Stimulated activated CD8-positive, alpha-beta memory T cell treated with anti-CD3 and anti-CD28 coated beads, Interleukin-15, amount 100 ng/mL, for 4 hours (primary cell): ENCODE measurements around the gene TNFSF15.

Source experiments
- DNase-seq, 2 donors: peaks; one replicate each; pipeline ENCODE4 v3.0.0-alpha.2; 2020; ENCODE audit warnings: low read depth in 2 of 2

The TNFSF15 gene

DNA sequence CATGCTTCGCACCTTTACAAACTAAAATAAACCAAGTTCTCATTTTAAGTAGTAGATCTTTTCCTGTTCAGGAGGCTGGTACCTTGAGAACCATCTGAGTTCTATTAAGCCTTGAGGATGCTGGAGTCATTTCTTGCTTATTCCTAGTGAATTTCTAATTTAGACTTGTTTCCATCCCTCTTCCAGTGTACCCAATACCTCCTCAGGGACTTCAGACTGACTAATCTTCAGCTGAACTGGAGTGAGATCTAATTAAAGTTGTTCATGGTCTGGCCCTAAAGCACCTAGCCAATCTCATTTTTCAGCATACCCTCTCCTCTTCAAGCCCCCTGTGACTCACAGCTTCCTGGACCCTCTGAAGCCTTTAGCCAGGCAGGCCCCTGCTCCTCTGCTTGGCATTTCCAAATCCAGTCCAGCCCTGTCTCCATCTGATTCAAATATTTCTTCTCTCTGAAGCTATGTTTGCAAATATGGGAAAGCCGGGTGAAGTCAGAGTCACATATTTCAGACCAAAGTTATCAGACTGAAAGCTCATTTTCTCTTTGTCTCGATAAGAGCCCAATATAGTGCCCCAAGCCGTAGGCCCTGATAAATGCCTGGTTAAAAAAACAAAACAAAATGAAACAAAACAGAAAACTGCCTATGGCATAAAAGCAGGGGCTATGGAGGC, 19.4 kb upstream of the TNFSF15 start:
- DNase-seq, result no peak

DNA sequence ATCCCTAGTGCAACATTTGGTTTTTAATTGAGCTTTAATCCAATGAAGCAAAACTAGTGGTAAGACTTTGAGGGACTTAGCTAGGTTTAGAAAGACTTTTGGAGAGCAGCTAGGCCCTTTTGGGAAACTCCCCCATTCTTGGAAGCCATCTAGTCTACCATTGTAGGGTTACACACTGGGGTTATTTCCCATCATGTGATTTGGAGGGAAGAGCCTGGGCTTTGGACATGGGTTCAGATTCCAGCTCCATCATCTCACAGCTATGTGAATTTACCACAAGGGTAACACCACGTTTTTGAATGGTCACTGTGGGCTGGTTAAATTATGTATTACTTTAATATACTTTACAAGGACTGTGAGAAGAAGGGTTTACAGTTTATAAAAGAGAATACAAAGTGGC, 18.3 kb upstream of the TNFSF15 start:
- DNase-seq, result no peak

DNA sequence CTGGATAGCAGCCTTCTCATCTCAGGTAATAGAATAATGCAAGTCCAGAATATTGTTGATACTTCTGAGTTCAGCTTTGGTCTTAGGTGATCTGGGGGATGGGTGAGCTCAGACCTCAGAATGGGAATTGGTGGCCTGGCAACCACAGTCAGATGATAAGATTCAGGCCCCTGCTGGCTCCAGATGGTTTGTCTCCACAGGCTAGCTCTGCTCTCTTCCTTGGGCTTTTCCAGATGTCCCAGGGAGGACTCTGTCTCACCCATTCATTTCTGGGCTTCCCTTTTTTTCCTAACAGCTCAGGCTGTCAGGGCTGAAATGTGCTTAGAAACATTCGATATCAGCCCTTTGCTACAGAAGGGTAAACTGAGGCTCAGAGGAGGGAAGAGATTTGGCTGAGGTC, 17.6 kb upstream of the TNFSF15 start:
- DNase-seq, result no peak

DNA sequence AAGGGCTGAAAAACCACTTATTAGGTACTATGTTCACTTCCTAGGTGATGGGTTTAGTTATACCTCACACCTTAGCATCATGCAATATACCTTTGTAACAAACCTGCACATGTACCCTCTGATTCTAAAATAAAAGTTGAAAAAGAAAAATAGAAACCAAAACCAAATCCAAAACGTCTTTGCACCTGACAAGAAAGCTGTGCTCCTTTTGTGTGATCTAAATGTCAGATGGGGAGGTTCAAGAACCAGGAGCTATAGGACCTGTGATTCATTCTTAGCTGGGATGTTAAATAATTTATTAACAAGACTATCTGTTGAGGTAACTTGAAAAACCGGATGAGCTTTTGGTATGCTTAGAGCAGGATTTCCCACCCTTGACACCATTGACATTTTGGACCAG, 16.9 kb upstream of the TNFSF15 start:
- DNase-seq, result no peak

DNA sequence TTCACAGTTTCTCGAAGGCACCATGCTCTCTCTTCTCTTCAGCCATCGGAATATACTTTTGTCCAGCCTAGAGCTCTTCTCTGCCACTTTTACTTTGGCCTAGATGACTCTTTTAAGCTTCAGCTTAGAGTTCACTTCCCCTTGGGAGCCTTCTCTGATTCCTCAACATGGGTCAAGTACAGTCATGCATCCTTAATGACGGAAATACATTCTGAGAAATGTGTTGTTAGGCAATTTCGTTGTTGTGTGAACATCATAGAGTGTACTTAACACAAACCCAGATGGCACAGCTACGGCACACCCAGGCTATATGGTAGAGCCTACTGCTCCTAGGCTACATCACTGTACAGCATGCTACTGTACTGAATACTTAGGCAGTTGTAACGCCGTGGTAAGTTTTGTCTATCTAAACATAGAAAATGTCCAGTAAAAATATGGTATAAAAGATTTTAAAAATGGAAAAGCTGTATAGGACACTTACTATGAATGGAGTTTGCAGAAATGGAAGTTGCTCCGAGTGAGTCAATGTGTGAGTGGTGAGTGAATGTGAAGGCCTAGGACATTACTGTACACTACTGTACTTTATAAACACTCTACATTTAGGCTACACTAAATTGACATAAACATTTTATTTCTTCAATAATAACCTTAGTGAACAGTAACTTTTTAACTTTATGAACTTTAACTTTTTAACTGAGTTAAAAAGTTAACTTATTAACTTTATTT, 15.1 kb upstream of the TNFSF15 start:
- DNase-seq, result no peak

- no peak for DNase-seq
Measured at GRCh38 chr9:114818178-114818577, 12.3 kb upstream of the TNFSF15 start.

- DNase-seq, result no peak
Measured at GRCh38 chr9:114813717-114814418, 8.0 kb upstream of the TNFSF15 start.

GRCh38 chr9:114811966-114812636, 6.3 kb upstream of the TNFSF15 start:
- DNase-seq, result no peak

GRCh38 chr9:114811301-114811700, 5.5 kb upstream of the TNFSF15 start:
- DNase-seq, result no peak

- DNase-seq, result no peak
Measured at GRCh38 chr9:114810614-114811013, 4.8 kb upstream of the TNFSF15 start.

- DNase-seq, result no peak
Measured at GRCh38 chr9:114806526-114806900, 674 bp upstream of the TNFSF15 start.

GRCh38 chr9:114804505-114804904, 1.3 kb downstream of the TNFSF15 start:
- DNase-seq, result no peak

DNA sequence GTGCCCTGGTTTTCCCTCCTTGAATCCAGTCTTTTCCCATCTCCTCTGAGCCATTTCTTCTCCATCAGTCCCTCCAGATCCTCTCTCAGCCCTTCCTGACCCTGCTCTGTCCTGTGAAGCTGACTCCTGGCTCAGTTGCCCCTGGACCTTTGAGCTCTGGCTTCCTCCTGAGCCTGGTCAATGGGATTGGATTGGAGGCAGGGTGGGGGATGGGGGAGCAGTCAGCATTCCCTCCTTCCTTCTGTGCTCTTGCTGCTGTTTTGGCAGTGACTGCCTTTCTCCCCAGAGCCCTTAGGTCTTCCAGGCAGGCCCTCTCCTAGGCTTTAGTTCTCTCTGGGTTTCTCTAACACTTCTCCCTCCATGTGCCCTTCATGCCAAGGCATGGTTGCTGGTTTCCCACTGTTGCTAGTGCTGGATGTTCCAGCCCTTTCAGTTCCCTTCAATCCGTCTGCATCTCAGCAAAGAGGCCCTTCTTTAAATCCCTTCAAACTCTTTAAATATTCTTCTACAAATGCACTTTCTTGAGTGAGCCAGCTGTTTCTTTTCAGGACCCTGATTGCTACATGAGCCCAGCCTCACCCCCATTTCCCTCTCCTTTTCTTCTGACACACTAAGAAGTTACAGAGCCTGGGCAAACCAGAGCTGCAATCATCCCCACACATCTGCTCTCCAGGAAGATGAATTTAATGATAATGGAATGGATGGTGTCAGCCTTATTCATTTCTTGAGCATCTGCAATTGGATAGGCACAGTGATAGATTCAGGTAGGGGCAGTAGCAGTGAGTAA, 2.2 kb downstream of the TNFSF15 start:
- no peak for DNase-seq

DNA sequence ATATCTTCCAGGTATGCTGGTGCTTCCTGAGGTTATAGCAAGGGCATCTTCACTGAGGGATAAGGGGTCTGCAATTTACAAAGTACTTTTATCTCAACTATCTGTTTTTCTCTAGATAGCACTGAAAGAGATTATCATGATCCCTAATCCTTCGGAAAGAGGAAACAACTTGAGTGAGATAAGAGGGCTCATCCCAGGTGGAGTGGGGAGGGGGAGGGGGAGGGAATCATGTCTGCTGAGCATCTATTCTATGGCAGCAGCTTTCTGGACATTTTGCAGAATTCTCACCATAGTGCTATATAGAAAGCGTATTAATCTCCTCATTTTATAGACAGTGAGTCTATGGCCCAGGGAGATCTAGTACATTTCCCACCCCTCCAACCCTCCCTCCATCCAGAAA, 5.9 kb downstream of the TNFSF15 start:
- DNase-seq, result no peak

DNA sequence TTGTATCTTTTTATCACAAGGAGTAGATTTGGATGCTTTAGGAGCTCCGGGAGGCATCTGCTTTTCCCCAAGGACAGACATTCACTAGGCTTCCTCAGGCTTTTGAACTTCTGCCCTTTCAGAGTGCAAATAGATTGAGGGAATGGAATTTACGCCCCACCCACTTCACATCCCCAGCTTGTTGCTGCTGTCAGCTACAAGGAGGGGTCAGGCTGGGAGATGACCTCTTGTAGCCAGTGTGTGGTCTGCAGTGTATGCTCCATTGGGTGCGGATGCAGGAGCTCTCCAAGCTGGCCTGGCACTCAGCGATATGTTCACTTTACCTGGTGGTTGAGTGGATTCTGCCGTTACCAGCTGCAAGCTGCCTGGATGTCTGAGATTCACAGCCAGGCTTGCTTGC, 6.4 kb downstream of the TNFSF15 start:
- no peak for DNase-seq

DNA sequence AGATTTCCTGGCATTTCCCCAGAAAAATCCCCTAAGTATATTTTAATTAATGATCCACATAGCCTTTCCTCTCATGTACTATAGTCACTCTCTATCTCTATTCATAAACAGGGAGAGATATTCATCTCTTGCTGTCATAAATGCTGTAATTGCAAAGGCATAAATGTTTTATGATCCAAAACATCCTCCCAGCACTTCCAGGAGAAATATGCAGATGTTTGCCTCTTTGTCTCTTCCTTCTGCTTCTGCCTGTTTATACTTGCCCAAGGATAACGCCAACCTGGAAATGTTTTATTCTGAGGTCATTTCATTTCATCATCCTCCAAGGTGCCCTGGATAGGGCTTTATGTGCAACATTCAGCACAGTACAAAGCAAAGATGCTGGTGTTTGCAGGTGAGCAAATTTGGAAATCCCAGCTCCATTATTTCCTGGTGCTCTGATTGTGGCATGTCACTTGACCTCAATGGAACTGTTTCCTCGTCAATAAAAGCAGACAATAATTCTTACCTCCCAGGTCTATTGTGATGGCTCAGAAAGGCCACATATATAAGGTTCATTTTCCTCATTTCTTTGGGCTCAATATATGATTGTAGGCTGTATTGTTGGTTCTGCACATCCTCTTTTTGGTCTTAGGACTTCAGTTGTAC, 6.9 kb downstream of the TNFSF15 start:
- DNase-seq, result no peak

DNA sequence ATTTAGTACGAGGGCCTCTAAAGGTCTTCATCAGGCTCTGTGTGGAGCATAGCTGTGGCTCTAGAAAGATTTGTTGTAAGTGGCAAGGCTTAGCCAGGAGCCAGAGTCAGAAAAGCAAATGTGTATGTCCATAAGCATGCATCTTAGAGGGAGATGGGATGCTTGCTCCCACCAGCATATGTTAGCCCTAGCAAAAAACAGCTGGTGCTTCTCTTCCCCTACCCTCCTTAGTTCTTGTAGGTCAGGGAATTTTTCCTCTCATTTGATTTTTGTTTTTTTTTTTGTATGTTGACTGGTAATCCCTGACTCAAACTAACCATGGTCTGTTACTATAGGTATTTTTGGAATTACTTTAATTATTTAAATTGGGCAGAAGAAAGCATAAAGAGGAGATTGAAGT, 7.7 kb downstream of the TNFSF15 start:
- no peak for DNase-seq

DNA sequence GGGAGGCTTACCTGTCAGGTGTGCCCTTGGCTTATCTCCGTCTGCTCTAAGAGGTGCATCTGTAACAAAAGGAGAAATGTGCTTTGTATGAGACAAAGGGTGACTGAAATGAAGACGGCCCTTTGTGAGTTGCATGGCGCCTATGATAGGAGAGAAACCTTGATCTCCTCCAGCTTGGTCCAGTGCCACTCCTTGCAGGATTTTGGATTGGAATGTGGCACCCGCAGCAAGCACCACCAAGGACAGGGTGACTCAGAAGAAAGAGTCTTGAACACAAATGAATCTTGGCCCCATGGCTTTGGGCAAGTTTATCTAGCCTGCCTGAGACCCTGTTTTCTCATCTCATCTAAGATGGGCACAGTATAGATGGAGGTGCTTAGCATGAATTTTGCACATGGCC, 13.4 kb downstream of the TNFSF15 start:
- DNase-seq, result no peak

- no peak for DNase-seq
Measured at GRCh38 chr9:114791736-114792135, 14.1 kb downstream of the TNFSF15 start.

DNA sequence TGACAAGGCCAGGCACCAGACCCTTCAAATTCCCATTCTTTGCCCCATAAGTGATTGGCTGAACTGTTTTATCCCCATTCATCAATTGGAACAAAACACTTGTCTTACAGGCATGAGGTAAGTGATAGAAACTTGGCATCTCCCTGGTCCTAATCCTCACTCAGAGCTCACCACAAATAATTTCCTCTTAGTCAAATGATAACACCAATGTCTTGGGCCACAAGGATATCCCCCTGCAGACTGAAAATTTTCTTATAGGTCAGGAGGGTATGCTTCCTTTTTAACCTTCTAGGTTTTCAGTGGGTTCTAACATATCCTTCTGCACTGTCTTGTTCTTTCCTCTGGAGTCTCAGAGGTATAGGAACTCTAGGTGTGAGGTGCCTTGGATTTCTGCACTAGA, 14.5 kb downstream of the TNFSF15 start:
- no peak for DNase-seq

DNA sequence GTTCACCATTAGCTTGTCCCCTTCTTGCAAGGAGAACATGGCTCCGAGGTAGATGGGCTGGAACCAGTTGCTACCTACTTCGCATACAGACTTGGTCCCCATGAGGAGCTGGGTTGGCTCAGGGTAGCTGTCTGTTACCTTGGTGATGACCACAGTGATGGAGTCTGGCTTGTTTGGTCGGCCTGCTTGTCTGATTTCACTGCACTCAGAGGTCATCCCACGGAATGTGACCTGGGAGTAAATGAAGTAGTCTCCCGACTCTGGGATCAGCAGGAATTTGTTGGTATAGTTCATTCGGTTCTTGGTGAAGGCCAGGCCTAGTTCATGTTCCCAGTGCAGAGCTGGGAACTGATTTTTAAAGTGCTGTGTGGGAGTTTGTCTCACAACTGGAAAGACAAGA, 15.3 kb downstream of the TNFSF15 start:
- DNase-seq, result no peak
